ENCODE data around the gene GABRQ.

The GABRQ gene

GRCh38 chrX:152637649-152638442, at the start of gene GABRQ:
Gene GABRQ, plus strand, starts transcription at chrX:152637895. Its CDS starts 308 bp downstream, at chrX:152638203.
- peak; percentile 3 to 70 for DNase-seq

GRCh38 chrX:152588206-152588605, 49.5 kb upstream of the GABRQ start:
- no peak for DNase-seq

- no peak for DNase-seq
Measured at GRCh38 chrX:152600853-152601633, 36.7 kb upstream of the GABRQ start.

GRCh38 chrX:152601848-152602616, 35.7 kb upstream of the GABRQ start:
- DNase-seq, result peak in 1 of 2 experiments; percentile 13

GRCh38 chrX:152614791-152615190, 22.9 kb upstream of the GABRQ start:
- no peak for DNase-seq

GRCh38 chrX:152619897-152620296, 17.8 kb upstream of the GABRQ start:
- DNase-seq, result no peak

GRCh38 chrX:152632445-152633097, 5.1 kb upstream of the GABRQ start:
- DNase-seq, result peak; percentile 5 to 55

- peak; percentile 29 to 61 for DNase-seq
Measured at GRCh38 chrX:152635941-152636340, 1.8 kb upstream of the GABRQ start.

GRCh38 chrX:152638443-152638904, 779 bp downstream of the GABRQ start:
- no peak for DNase-seq

GRCh38 chrX:152639426-152639825, 1.7 kb downstream of the GABRQ start:
- DNase-seq, result no peak

- no peak for DNase-seq
Measured at GRCh38 chrX:152640034-152640818, 2.5 kb downstream of the GABRQ start.

GRCh38 chrX:152641256-152641875, 3.7 kb downstream of the GABRQ start:
- no peak for DNase-seq

- DNase-seq, result peak in 1 of 2 experiments; percentile 47
Measured at GRCh38 chrX:152641996-152642395, 4.3 kb downstream of the GABRQ start.

GRCh38 chrX:152642931-152643564, 5.4 kb downstream of the GABRQ start:
- no peak for DNase-seq

GRCh38 chrX:152646961-152647360, 9.3 kb downstream of the GABRQ start:
- DNase-seq, result no peak

GRCh38 chrX:152647978-152648377, 10.3 kb downstream of the GABRQ start:
- no peak for DNase-seq

- DNase-seq, result no peak
Measured at GRCh38 chrX:152652060-152652459, 14.4 kb downstream of the GABRQ start.

- no peak for DNase-seq
Measured at GRCh38 chrX:152652467-152652866, 14.8 kb downstream of the GABRQ start.

- DNase-seq, result no peak
Measured at GRCh38 chrX:152656087-152656486, 18.4 kb downstream of the GABRQ start.

- DNase-seq, result no peak
Measured at GRCh38 chrX:152656890-152657289, 19.2 kb downstream of the GABRQ start.

GRCh38 chrX:152658302-152658701, 20.6 kb downstream of the GABRQ start:
- DNase-seq, result peak in 1 of 2 experiments; percentile 21
